ENCODE data around the gene RTCA.
"Not testable (repeated sequence)": the region's sequence is repeated elsewhere in the genome, so short reads cannot be mapped to it uniquely, and the experiment has no call there.

RTCA gene

GRCh38 chr1:100265931-100266740 lies at the start of gene RTCA:
Gene RTCA (plus strand): TSS chr1:100266216. CDS start chr1:100266376, 160 bp downstream.
- peak; percentile 93 for DNase-seq (ENCODE audit: low read depth)

DNA sequence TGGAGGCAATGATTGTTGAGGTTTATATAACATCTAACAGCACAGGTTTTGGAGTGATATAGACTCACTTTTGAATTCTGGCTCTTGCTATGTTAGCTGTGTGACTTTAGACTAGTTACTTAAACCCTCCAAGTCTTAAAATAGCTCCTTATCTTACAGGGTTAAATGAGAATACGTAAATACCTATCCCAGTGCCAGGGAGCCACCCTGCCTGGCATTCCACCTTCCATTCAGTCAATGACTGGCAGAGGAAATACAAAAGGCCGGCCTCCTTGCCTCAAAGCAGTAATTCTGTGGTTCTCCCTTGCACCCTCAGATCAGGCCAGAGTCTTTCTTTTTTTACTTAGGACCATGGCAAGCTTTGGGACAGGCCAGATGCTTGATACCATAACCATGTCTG lies 48.2 kb upstream of the RTCA start:
- DNase-seq (ENCODE audit: low read depth): no peak

GRCh38 chr1:100219457-100219856 lies 46.6 kb upstream of the RTCA start:
- DNase-seq (ENCODE audit: low read depth): no peak

- no peak for DNase-seq (ENCODE audit: low read depth)
Measured at GRCh38 chr1:100219883-100220282, 46.1 kb upstream of the RTCA start.

DNA sequence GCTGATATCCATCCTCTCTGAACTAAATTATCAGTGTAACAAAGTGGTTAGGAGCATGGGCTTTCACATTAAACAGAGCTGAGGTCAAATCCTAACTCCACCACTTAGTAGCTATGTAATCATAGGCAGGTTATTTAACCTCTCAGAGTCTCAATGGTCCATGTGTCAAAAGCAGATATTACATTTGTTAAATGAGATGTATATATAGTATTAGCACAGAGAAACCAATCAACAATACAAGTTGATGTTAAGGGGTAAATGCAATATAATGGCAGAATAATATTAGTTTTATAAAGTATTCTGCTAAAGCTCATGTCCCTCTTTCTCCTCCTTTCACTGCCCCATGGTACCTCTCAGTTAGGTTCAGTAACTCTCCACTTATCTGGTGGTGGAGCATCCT lies 43.6 kb upstream of the RTCA start:
- DNase-seq (ENCODE audit: low read depth): no peak

DNA sequence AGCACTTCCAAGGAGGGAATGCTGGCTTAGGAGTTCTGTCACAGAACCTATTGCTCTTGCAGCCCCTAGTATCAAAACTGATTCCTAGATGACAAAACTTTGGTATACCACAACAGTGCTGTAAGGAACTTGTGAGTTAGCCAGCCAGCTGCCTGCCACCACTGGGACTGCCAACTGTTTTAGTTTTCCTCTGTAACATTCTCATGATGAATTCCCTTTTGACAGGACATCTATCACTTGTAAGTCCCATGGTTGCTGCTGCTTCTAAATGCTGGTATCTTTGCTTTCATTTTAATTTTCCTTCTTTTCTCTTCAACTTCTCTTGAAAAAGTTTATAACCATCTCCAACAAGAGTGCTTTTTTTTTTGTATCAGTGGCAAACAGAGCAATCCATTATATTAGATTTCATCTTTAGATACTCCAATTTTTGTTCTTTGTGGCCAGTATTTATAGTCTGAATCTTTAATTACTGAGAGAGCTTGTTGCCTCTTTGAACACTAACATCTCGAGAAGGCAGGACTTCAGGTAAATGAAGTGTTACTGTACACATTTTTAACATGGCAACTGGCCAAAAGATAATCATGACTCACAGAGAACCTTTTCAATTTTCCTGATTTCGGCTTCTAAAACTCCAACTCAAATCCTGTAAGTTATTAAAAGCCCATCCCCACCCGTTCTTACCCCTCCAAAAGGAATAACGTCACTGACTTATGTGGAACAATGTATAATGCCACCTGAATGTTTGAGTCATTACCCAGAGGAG lies 36.2 kb upstream of the RTCA start:
- DNase-seq (ENCODE audit: low read depth): no peak

DNA sequence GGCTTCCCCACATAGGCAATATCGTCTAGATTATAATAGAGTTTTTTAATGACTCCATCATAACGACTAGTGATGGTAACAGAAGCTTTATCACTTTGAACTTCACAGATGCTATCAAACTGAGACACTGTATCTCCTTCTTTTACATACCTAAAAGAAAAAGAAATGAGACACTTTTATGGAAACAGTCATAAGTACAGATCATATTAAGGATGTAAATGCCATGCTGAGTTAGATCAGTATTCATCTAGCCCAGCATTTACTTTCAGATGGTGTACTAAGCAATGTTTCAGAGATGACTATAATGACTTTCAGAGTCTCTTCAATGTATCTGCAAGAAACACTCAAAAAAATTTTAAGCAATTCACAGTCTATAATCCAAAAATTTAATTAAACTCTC lies 35.3 kb upstream of the RTCA start:
- no peak for DNase-seq (ENCODE audit: low read depth)

DNA sequence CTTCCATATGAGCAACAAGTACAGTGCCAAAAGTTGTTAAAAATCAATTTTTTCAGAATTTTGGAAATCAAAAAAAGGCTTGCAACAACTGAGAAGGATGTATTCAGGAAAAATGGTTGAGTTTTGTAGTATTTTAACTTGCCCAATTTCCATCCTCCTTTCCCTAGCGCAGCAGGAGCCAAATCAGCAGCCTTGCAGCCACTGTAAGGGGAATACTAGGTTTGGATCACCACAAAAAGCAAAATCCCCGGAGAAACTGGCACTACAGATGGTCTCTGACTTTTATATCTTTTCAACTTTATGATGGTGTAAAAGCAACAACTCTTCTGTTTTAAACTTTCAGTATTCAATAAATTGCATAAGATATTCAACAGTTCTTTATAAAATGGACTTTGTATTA lies 34.3 kb upstream of the RTCA start:
- no peak for DNase-seq (ENCODE audit: low read depth)

GRCh38 chr1:100232156-100232555 lies 33.9 kb upstream of the RTCA start:
- DNase-seq (ENCODE audit: low read depth): no peak

GRCh38 chr1:100233566-100233965 lies 32.5 kb upstream of the RTCA start:
- not testable (repeated sequence) for DNase-seq (ENCODE audit: low read depth)

DNA sequence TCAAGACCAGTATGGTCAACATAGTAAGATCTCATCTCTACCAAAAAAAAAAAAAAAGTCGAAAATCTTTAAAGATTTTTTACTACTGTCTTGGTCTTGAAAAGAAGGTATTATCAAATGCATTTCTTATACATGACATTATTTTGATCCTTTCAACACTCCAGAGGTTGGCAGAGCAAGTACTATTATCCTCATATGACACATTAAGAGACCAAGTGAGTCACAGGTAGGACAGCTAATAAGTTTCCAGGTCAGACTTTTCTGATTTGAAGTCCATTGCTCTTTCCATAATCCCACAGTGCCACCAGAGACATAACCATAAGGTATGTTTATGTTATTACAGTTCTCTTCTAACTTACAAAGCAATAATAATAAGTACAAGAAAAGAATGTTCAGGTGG lies 31.6 kb upstream of the RTCA start:
- no peak for DNase-seq (ENCODE audit: low read depth)

DNA sequence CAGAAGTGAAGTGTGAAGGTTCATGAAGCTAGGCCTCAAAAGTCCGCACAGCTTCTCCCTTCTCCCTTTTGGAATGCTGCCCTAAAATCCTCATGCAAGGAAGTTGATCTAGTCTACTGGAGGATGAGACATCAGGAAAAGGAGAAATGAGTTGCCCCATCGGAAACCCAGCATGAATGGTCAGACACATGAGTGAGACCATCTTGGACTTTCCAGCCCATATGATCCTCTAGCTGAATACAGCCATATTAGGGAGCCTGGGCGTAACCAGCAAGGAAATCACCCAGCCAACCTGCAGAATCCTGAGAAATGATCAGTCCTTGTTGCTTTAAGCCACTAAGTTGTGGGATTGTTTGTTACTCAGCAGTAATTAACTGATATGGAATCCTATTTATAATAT lies 28.9 kb upstream of the RTCA start:
- DNase-seq (ENCODE audit: low read depth): no peak

DNA sequence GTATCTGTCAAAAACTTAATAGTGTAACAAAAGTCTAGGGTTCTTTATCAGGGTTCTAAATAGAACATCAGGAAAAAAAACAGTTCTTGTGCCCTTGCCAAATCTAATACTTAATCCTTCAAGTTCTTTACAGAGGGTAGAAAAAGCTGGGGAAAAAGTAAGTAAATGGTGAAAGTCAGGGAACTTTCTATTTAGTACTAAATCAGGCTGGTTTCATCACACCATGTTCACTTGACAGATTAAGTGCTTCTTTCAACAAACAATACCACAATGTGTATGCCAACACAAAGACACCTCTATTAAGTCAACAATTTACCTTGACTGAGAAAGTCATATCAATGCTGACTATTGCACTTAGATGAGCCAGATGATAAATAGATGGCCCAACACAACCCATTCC lies 26.1 kb upstream of the RTCA start:
- no peak for DNase-seq (ENCODE audit: low read depth)

GRCh38 chr1:100240631-100241030 lies 25.4 kb upstream of the RTCA start:
- no peak for DNase-seq (ENCODE audit: low read depth)

- no peak for DNase-seq (ENCODE audit: low read depth)
Measured at GRCh38 chr1:100246738-100247137, 19.3 kb upstream of the RTCA start.

DNA sequence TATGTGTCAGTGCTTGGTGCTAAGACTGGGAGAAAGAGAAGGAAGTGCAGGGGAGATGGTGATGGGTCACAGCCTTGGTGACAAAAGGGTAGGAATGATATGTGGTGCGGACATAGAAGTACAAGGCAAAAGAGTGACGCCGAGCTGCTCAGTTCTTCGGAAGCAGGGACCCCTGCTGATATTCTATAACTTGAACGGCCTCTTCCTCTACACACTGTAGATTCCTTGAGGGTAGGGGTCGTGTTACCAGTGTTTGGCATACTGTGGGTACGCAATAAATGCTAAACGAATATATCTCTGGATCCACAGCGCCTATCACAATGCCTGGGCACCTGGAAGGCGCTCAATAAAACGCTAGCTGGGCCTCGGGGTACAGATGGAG lies 16.9 kb upstream of the RTCA start:
- no peak for DNase-seq (ENCODE audit: low read depth)

DNA sequence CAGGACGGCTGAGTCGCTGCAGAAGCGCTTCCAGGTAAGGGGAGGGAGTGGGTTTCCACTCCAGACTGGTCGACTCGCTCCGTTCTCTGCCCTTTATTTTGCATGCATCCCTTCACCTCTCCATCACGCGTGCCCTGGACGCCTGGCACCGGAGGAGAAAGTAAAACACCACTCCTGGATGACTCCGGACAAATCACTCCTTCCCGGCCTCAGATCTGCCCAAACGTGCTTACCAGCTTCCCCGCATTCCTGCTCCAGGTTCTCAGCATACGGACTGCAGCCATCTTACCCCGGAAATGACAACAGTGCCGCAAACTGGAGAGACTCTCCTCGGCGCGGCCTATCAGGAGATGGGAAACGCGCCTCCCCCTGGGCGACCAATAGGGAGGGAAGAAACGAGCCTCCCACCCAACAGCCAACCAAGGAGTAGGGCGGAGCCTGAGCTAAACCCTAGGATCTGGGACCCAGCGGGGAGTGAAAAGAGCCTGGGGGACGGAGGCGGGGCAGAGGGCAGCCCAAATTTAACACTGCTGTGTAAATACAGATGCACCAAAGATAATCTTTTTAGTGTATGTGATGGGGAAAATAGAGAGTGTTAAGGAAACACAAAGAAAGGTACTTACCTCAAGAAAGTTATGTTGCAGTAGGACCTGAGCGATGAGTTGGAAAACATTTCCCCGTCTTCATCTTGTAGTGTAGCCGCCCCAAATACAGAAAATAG lies 16.3 kb upstream of the RTCA start, which contains the start of gene DBT:
Gene DBT (minus strand): TSS at position 298 of the 721 bp plus-strand sequence. CDS start 14 bp downstream, at position 284.
- DNase-seq (ENCODE audit: low read depth): peak; percentile 86

- no peak for DNase-seq (ENCODE audit: low read depth)
Measured at GRCh38 chr1:100250264-100250663, 15.8 kb upstream of the RTCA start.

DNA sequence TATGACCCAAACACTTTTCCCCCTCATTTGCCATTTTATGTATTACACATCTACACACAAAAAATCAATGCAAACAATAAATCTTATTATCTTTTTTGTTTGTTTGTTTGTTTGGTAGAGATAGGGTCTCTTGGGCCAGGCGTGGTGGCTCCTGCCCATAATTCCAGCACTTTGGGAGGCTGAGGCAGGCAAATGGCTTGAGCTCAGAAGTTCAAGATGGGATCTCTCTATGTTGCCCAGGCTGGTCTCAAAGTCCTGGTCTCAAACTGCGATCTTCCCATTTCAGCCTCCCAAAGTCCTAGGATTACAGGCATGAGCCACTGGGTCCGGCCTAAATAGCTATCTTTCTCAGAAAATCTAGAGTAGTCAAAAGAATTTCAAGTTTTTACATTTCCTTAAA lies 15.2 kb upstream of the RTCA start:
- DNase-seq (ENCODE audit: low read depth): no peak

DNA sequence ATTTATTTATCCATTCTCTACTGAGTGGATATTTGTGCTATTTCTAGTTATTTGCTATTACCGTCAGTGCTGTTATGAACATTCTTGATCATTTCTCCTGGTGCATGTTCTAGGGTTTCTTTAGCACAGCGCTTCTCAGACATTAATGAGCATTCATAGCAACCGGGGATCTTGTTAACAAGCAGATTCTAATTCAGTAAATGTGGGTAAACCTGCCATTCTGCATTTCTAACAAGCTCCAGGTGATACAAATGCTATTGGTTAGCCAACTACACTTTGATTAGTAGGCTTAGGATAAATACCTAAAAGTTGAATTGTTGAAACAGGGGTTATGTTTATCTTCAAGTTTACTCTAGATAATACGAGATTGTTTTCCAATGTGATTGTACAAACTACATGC lies 13.1 kb upstream of the RTCA start:
- no peak for DNase-seq (ENCODE audit: low read depth)

GRCh38 chr1:100253552-100253951 lies 12.5 kb upstream of the RTCA start:
- no peak for DNase-seq (ENCODE audit: low read depth)

DNA sequence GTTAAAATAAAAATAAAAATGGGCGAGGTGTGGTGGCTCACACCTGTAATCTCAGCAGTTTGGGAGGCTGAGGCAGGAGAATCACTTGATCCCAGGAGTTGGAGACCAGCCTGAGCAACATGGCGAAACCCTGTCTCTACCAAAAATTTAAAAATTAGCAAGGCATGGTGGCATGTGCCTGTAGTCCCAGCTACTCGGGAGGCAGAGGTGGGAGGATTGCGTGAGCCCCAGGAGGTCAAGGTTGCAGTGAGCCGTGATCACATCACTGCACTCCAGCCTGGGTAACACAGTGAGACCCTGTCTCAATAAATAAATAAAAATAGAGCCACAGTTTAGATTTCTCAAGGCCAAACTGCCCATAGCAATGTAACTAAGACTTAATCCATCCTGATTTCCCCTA lies 9.7 kb upstream of the RTCA start:
- DNase-seq (ENCODE audit: low read depth): not testable (repeated sequence)

- DNase-seq (ENCODE audit: low read depth): not testable (repeated sequence)
Measured at GRCh38 chr1:100258427-100258826, 7.6 kb upstream of the RTCA start.
